OCI-LY3 (cell line): ENCODE measurements around the gene LACC1.

Experiments
- EZH2phosphoT487 ChIP-seq: fragments of 200-600 bp; shearing (Covaris generic); IDR thresholded peaks from 2 replicates; pipeline ENCODE4 v1.6.1; 2018; ENCODE audit warnings: antibody characterized with exemption, mixed run types, low read depth
- TF ChIP-seq, protein P1 (sequence below): fragments of 200-600, 300-600 bp; sonication (generic); IDR thresholded peaks from 2 replicates; pipeline ENCODE4 v1.5.1; 2014; ENCODE audit warnings: antibody characterized with exemption, low read length, low read depth

DNA sequence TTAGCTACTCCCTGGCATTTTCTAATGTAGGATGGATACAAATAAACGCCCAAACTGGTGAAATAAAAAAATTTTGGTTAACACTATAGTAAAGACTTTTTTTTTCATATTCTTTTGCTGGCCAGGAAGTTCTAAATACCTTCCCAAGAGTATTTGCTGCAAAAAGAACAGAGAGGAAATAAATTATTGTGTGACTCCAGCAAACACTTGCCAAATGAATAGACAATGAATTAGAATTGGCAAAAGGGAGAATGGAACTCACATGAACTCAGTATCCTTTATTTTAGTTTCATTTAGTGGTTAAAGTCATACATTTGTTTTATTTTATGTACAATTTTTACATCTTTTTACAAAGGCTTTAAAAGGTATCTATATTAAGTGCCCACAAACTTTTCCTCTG, 58.1 kb downstream of the LACC1 start:
- TF ChIP-seq, protein P1, sequence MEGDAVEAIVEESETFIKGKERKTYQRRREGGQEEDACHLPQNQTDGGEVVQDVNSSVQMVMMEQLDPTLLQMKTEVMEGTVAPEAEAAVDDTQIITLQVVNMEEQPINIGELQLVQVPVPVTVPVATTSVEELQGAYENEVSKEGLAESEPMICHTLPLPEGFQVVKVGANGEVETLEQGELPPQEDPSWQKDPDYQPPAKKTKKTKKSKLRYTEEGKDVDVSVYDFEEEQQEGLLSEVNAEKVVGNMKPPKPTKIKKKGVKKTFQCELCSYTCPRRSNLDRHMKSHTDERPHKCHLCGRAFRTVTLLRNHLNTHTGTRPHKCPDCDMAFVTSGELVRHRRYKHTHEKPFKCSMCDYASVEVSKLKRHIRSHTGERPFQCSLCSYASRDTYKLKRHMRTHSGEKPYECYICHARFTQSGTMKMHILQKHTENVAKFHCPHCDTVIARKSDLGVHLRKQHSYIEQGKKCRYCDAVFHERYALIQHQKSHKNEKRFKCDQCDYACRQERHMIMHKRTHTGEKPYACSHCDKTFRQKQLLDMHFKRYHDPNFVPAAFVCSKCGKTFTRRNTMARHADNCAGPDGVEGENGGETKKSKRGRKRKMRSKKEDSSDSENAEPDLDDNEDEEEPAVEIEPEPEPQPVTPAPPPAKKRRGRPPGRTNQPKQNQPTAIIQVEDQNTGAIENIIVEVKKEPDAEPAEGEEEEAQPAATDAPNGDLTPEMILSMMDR: no peak
- no peak for TF ChIP-seq EZH2phosphoT487
